Activated CD4-positive, alpha-beta T cell treated with anti-CD3 and anti-CD28 coated beads for 36 hours (primary cell): ENCODE data around the gene JAM3. TPM values are rescaled to one million over a fixed set of nuclear protein-coding genes. Genes with fewer than 3 reads are reported as not detected.

ENCODE experiments used
- ATAC-seq: fragments of 200-7000 bp; cut with Tn5 transposase; one replicate; pipeline ENCODE4 v1.10.0; 2021; ENCODE audit warnings: mild to moderate bottlenecking, moderate library complexity
- CTCF ChIA-PET: fragments of 350-600 bp; sonication (Branson Sonifier 250); formaldehyde crosslinking; loops from one replicate; lab custom pipeline; 2021; ENCODE audit warnings: antibody characterized with exemption; lab: Charles Lee
- POLR2A ChIA-PET: fragments of 350-600 bp; sonication (Branson Sonifier 250); formaldehyde crosslinking; loops from one replicate; lab custom pipeline; 2021; ENCODE audit warnings: antibody characterized with exemption, inconsistent platforms; lab: Charles Lee
- DNase-seq: peaks from one replicate; pipeline ENCODE4 v3.0.0-alpha.2; 2020
- H3K27ac Mint-ChIP-seq: one replicate; pipeline ENCODE4 v1.8.0; 2021; ENCODE audit warnings: mixed read lengths
- H3K27me3 Mint-ChIP-seq: one replicate; pipeline ENCODE4 v1.8.0; 2021; ENCODE audit warnings: mixed read lengths
- H3K36me3 Mint-ChIP-seq: one replicate; pipeline ENCODE4 v1.8.0; 2021; ENCODE audit warnings: low read depth, mixed read lengths
- H3K4me1 Mint-ChIP-seq: one replicate; pipeline ENCODE4 v1.8.0; 2021; ENCODE audit warnings: mixed read lengths
- H3K4me3 Mint-ChIP-seq: one replicate; pipeline ENCODE4 v1.8.0; 2021; ENCODE audit warnings: mild to moderate bottlenecking, moderate library complexity, mixed read lengths
- H3K9me3 Mint-ChIP-seq: one replicate; pipeline ENCODE4 v1.8.0; 2021; ENCODE audit warnings: low read depth, mixed read lengths
- intact Hi-C, 2 experiments: fragments of 100-400 bp; cut with DNase I in 1 of 2; cut with micrococcal nuclease in 1 of 2; formaldehyde crosslinking; loops; one replicate each; pipeline versions ENCODE4 v1.14.2 to v1.15.1; 2022 to 2024; cut with DNase I, micrococcal nuclease
- total RNA-seq, 2 experiments: library from RNA; stranded (reverse); gene quantifications; one replicate each; pipeline ENCODE4 v1.2.3, GENCODE V29; 2021

Gene JAM3
- total RNA-seq, 2 experiments from 2014 or later = 15.3 to 17.5 TPM

- H3K4me3 Mint-ChIP-seq = no peak overlapping the region
- peaks cover 20% of the 10 kb centered on the region for H3K27me3 Mint-ChIP-seq
- H3K9me3 Mint-ChIP-seq = no peaks in the 10 kb centered on the region
- DNase-seq (no peak), ATAC-seq (no peak)
- POLR2A ChIA-PET = no interaction called here
- peaks cover 6% of the 10 kb centered on the region for H3K4me1 Mint-ChIP-seq
- CTCF ChIA-PET = interaction anchor here (1.0 kb wide), 1 partner anchor 14 kb away, joined by 3 read pairs; no protein-coding TSS in a partner anchor
- intact Hi-C loops = no loop called here
- no peak overlapping the region for H3K27ac Mint-ChIP-seq
- H3K36me3 Mint-ChIP-seq = no peaks in the 10 kb centered on the region
Measured at GRCh38 chr11:134063991-134064747, 4.7 kb upstream of the JAM3 start.

- Mint-ChIP-seq H3K4me3 (no peak overlapping the region), H3K36me3 (no peaks in the 10 kb centered on the region), H3K9me3 (no peaks in the 10 kb centered on the region), H3K27ac (no peak overlapping the region), H3K4me1 (peaks cover 14% of the 10 kb centered on the region), H3K27me3 (peaks cover 16% of the 10 kb centered on the region)
- DNase-seq = no peak
- no peak for ATAC-seq
- ChIA-PET CTCF (interaction anchor here (1.0 kb wide), 1 partner anchor 15 kb away, joined by 3 read pairs; no protein-coding TSS in a partner anchor), POLR2A (no interaction called here)
- intact Hi-C loops = no loop called here
Measured at GRCh38 chr11:134065381-134065780, 3.5 kb upstream of the JAM3 start.

GRCh38 chr11:134066943-134067885 is 1.7 kb upstream of the JAM3 start:
- Mint-ChIP-seq H3K27ac (no peak overlapping the region), H3K27me3 (peaks cover 9% of the 10 kb centered on the region), H3K4me1 (peaks cover 18% of the 10 kb centered on the region), H3K9me3 (no peaks in the 10 kb centered on the region), H3K36me3 (no peaks in the 10 kb centered on the region), H3K4me3 (no peak overlapping the region)
- ChIA-PET CTCF (interaction anchor here (0.6 kb wide), 1 partner anchor 112 kb away, joined by 3 read pairs; no protein-coding TSS in a partner anchor), POLR2A (no interaction called here)
- DNase-seq (no peak), ATAC-seq (no peak)
- intact Hi-C loops = no loop called here

GRCh38 chr11:134069426-134070341 is 812 bp downstream of the JAM3 start:
- no peak for ATAC-seq
- Mint-ChIP-seq H3K36me3 (no peaks in the 10 kb centered on the region), H3K4me3 (peak overlapping the region; percentile 65), H3K27me3 (peaks cover 9% of the 10 kb centered on the region), H3K4me1 (peaks cover 22% of the 10 kb centered on the region), H3K9me3 (no peaks in the 10 kb centered on the region), H3K27ac (no peak overlapping the region)
- DNase-seq = peak; percentile 29
- intact Hi-C loops = loop anchor here in 1 of 2 experiments (1.0 to 2.0 kb wide), 3 partner anchors 33 to 155 kb away; partner anchors contain the start of gene VPS26B
- ChIA-PET POLR2A (no interaction called here), CTCF (interaction anchor here (0.7 to 1.7 kb wide), 8 partner anchors 10 to 155 kb away, joined by 3 to 6 read pairs (median 4); partner anchors contain the start of genes NCAPD3 and VPS26B)

- Mint-ChIP-seq H3K27me3 (peaks cover 9% of the 10 kb centered on the region), H3K9me3 (no peaks in the 10 kb centered on the region), H3K4me3 (peak overlapping the region; percentile 65), H3K27ac (no peak overlapping the region), H3K4me1 (peaks cover 27% of the 10 kb centered on the region), H3K36me3 (no peaks in the 10 kb centered on the region)
- DNase-seq (no peak), ATAC-seq (no peak)
- POLR2A ChIA-PET = no interaction called here
- CTCF ChIA-PET = interaction anchor here (1.2 to 1.7 kb wide), 4 partner anchors 10 to 137 kb away, joined by 3 to 6 read pairs (median 4); no protein-coding TSS in a partner anchor
- intact Hi-C loops = no loop called here
Measured at GRCh38 chr11:134070342-134070845, 1.5 kb downstream of the JAM3 start.

GRCh38 chr11:134071306-134071705 is 2.4 kb downstream of the JAM3 start:
- CTCF ChIA-PET = interaction anchor here (1.2 to 1.6 kb wide), 2 partner anchors 9 to 43 kb away, joined by 3 to 5 read pairs; no protein-coding TSS in a partner anchor
- H3K36me3 Mint-ChIP-seq = no peaks in the 10 kb centered on the region
- ATAC-seq (no peak), DNase-seq (no peak)
- H3K9me3 Mint-ChIP-seq = no peaks in the 10 kb centered on the region
- H3K4me1 Mint-ChIP-seq = peaks cover 31% of the 10 kb centered on the region
- no peak overlapping the region for H3K27ac Mint-ChIP-seq
- POLR2A ChIA-PET = no interaction called here
- no peak overlapping the region for H3K4me3 Mint-ChIP-seq
- H3K27me3 Mint-ChIP-seq = peaks cover 9% of the 10 kb centered on the region
- intact Hi-C loops = no loop called here

GRCh38 chr11:134071766-134072402 is 3.0 kb downstream of the JAM3 start:
- H3K27me3 Mint-ChIP-seq = peaks cover 7% of the 10 kb centered on the region
- peaks cover 31% of the 10 kb centered on the region for H3K4me1 Mint-ChIP-seq
- no peak overlapping the region for H3K27ac Mint-ChIP-seq
- H3K36me3 Mint-ChIP-seq = no peaks in the 10 kb centered on the region
- no peak overlapping the region for H3K4me3 Mint-ChIP-seq
- ATAC-seq (no peak), DNase-seq (no peak)
- no peaks in the 10 kb centered on the region for H3K9me3 Mint-ChIP-seq
- intact Hi-C loops = no loop called here
- POLR2A ChIA-PET = interaction anchor here (0.5 kb wide), 1 partner anchor 21 kb away, joined by 5 read pairs; no protein-coding TSS in a partner anchor
- CTCF ChIA-PET = interaction anchor here (1.5 to 2.3 kb wide), 3 partner anchors 17 to 23 kb away, joined by 4 to 7 read pairs (median 4); no protein-coding TSS in a partner anchor

- peaks cover 31% of the 10 kb centered on the region for H3K4me1 Mint-ChIP-seq
- ChIA-PET POLR2A (interaction anchor here (0.5 kb wide), 1 partner anchor 22 kb away, joined by 5 read pairs; no protein-coding TSS in a partner anchor), CTCF (interaction anchor here (1.5 to 2.3 kb wide), 3 partner anchors 18 to 24 kb away, joined by 4 to 7 read pairs (median 4); no protein-coding TSS in a partner anchor)
- no peak for ATAC-seq
- intact Hi-C loops = no loop called here
- no peaks in the 10 kb centered on the region for H3K9me3 Mint-ChIP-seq
- no peak overlapping the region for H3K4me3 Mint-ChIP-seq
- H3K36me3 Mint-ChIP-seq = no peaks in the 10 kb centered on the region
- H3K27ac Mint-ChIP-seq = no peak overlapping the region
- DNase-seq = no peak
- H3K27me3 Mint-ChIP-seq = peaks cover 4% of the 10 kb centered on the region
Measured at GRCh38 chr11:134072844-134073243, 4.0 kb downstream of the JAM3 start.

- DNase-seq (no peak), ATAC-seq (no peak)
- Mint-ChIP-seq H3K9me3 (no peaks in the 10 kb centered on the region), H3K4me3 (no peak overlapping the region), H3K27ac (no peak overlapping the region), H3K27me3 (peaks cover 4% of the 10 kb centered on the region), H3K36me3 (no peaks in the 10 kb centered on the region), H3K4me1 (peaks cover 25% of the 10 kb centered on the region)
- ChIA-PET CTCF (interaction anchor here (0.6 to 1.4 kb wide), 4 partner anchors 10 to 46 kb away, joined by 3 to 6 read pairs (median 4); no protein-coding TSS in a partner anchor), POLR2A (interaction anchor here (0.8 kb wide), 1 partner anchor 42 kb away, joined by 3 read pairs; no protein-coding TSS in a partner anchor)
- intact Hi-C loops = no loop called here
Measured at GRCh38 chr11:134074346-134074745, 5.5 kb downstream of the JAM3 start.
